Measurements from ENCODE around the gene UNC5B. TPM values are rescaled to one million over a fixed set of nuclear protein-coding genes. Genes with fewer than 3 reads are reported as not detected.

UNC5B gene
- total RNA-seq, 1 experiment from 2014 or later = 0.07 TPM

GRCh38 chr10:71260622-71261325, 48.4 kb downstream of the UNC5B start:
- Mint-ChIP-seq H3K27ac (ENCODE audit: unreplicated experiment) (no peak overlapping the region), H3K9me3 (ENCODE audit: low read depth, unreplicated experiment) (no peaks in the 10 kb centered on the region), H3K4me1 (ENCODE audit: low read depth, unreplicated experiment) (peaks cover 8% of the 10 kb centered on the region), H3K27me3 (ENCODE audit: unreplicated experiment) (peaks cover 95% of the 10 kb centered on the region), H3K36me3 (ENCODE audit: insufficient read depth, unreplicated experiment) (no peaks in the 10 kb centered on the region), H3K4me3 (ENCODE audit: low read depth, unreplicated experiment) (no peak overlapping the region)
- intact Hi-C loops (cut with micrococcal nuclease; ENCODE audit: unreplicated experiment) = no loop called here
- TF ChIP-seq CTCF (IDR thresholded peaks at IDR 0.05; ENCODE audit: unreplicated experiment) = no peak
- CTCF ChIA-PET = no interaction called here
- no TSS peak for BruUV-seq (replicated peaks)
- DNase-seq = no peak

GRCh38 chr10:71262027-71262426, 49.7 kb downstream of the UNC5B start:
- Mint-ChIP-seq H3K27me3 (ENCODE audit: unreplicated experiment) (peaks cover 97% of the 10 kb centered on the region), H3K9me3 (ENCODE audit: low read depth, unreplicated experiment) (no peaks in the 10 kb centered on the region), H3K4me1 (ENCODE audit: low read depth, unreplicated experiment) (no peaks in the 10 kb centered on the region), H3K4me3 (ENCODE audit: low read depth, unreplicated experiment) (no peak overlapping the region), H3K36me3 (ENCODE audit: insufficient read depth, unreplicated experiment) (no peaks in the 10 kb centered on the region), H3K27ac (ENCODE audit: unreplicated experiment) (no peak overlapping the region)
- intact Hi-C loops (cut with micrococcal nuclease; ENCODE audit: unreplicated experiment) = no loop called here
- no peak for DNase-seq
- CTCF ChIA-PET = no interaction called here
- TF ChIP-seq CTCF (IDR thresholded peaks at IDR 0.05; ENCODE audit: unreplicated experiment) = no peak
- no TSS peak for BruUV-seq (replicated peaks)

- Mint-ChIP-seq H3K27ac (ENCODE audit: unreplicated experiment) (no peak overlapping the region), H3K4me1 (ENCODE audit: low read depth, unreplicated experiment) (no peaks in the 10 kb centered on the region), H3K4me3 (ENCODE audit: low read depth, unreplicated experiment) (no peak overlapping the region), H3K27me3 (ENCODE audit: unreplicated experiment) (peaks cover 97% of the 10 kb centered on the region), H3K36me3 (ENCODE audit: insufficient read depth, unreplicated experiment) (no peaks in the 10 kb centered on the region), H3K9me3 (ENCODE audit: low read depth, unreplicated experiment) (no peaks in the 10 kb centered on the region)
- intact Hi-C loops (cut with micrococcal nuclease; ENCODE audit: unreplicated experiment) = no loop called here
- no peak for TF ChIP-seq CTCF (IDR thresholded peaks at IDR 0.05; ENCODE audit: unreplicated experiment)
- BruUV-seq (replicated peaks) = no TSS peak
- DNase-seq = no peak
- CTCF ChIA-PET = no interaction called here
Observed at GRCh38 chr10:71262817-71263216, 50.4 kb downstream of the UNC5B start.

GRCh38 chr10:71263376-71263775, 51.0 kb downstream of the UNC5B start:
- Mint-ChIP-seq H3K4me3 (ENCODE audit: low read depth, unreplicated experiment) (no peak overlapping the region), H3K27ac (ENCODE audit: unreplicated experiment) (no peak overlapping the region), H3K27me3 (ENCODE audit: unreplicated experiment) (peaks cover 97% of the 10 kb centered on the region), H3K4me1 (ENCODE audit: low read depth, unreplicated experiment) (no peaks in the 10 kb centered on the region), H3K9me3 (ENCODE audit: low read depth, unreplicated experiment) (no peaks in the 10 kb centered on the region), H3K36me3 (ENCODE audit: insufficient read depth, unreplicated experiment) (no peaks in the 10 kb centered on the region)
- no TSS peak for BruUV-seq (replicated peaks)
- TF ChIP-seq CTCF (IDR thresholded peaks at IDR 0.05; ENCODE audit: unreplicated experiment) = no peak
- intact Hi-C loops (cut with micrococcal nuclease; ENCODE audit: unreplicated experiment) = no loop called here
- CTCF ChIA-PET = no interaction called here
- DNase-seq = no peak
